Measurements from ENCODE around the gene FAM217B. TPM values are rescaled to one million over a fixed set of nuclear protein-coding genes. Genes with fewer than 3 reads are reported as not detected.

Gene FAM217B
- total RNA-seq, 1 donor from 2014 or later: 11.4 TPM

GRCh38 chr20:59962155-59962554 is 22.0 kb downstream of the FAM217B start:
- no peak for DNase-seq (ENCODE audit: low spot score)

GRCh38 chr20:59966428-59966827 is 26.2 kb downstream of the FAM217B start:
- no peak for DNase-seq (ENCODE audit: low spot score)
- Mint-ChIP-seq H3K4me3 (ENCODE audit: unreplicated experiment) (no peak overlapping the region), H3K27me3 (ENCODE audit: unreplicated experiment) (no peaks in the 10 kb centered on the region), H3K27ac (ENCODE audit: unreplicated experiment) (no peak overlapping the region), H3K9me3 (ENCODE audit: unreplicated experiment) (no peaks in the 10 kb centered on the region), H3K4me1 (ENCODE audit: unreplicated experiment) (no peaks in the 10 kb centered on the region), H3K36me3 (ENCODE audit: low read depth, unreplicated experiment) (no peaks in the 10 kb centered on the region)
- TF ChIP-seq, protein P1, sequence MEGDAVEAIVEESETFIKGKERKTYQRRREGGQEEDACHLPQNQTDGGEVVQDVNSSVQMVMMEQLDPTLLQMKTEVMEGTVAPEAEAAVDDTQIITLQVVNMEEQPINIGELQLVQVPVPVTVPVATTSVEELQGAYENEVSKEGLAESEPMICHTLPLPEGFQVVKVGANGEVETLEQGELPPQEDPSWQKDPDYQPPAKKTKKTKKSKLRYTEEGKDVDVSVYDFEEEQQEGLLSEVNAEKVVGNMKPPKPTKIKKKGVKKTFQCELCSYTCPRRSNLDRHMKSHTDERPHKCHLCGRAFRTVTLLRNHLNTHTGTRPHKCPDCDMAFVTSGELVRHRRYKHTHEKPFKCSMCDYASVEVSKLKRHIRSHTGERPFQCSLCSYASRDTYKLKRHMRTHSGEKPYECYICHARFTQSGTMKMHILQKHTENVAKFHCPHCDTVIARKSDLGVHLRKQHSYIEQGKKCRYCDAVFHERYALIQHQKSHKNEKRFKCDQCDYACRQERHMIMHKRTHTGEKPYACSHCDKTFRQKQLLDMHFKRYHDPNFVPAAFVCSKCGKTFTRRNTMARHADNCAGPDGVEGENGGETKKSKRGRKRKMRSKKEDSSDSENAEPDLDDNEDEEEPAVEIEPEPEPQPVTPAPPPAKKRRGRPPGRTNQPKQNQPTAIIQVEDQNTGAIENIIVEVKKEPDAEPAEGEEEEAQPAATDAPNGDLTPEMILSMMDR (IDR thresholded peaks at IDR 0.05; ENCODE audit: unreplicated experiment): no peak

More at GRCh38 chr20:59962155-59962554, 22.0 kb downstream of the FAM217B start:
- no peaks in the 10 kb centered on the region for H3K4me1 Mint-ChIP-seq (ENCODE audit: unreplicated experiment)
- no peak overlapping the region for H3K4me3 Mint-ChIP-seq (ENCODE audit: unreplicated experiment)
- no peaks in the 10 kb centered on the region for H3K36me3 Mint-ChIP-seq (ENCODE audit: low read depth, unreplicated experiment)
- TF ChIP-seq, protein P1 (IDR thresholded peaks at IDR 0.05; ENCODE audit: unreplicated experiment): no peak
- H3K27ac Mint-ChIP-seq (ENCODE audit: unreplicated experiment): no peak overlapping the region
- H3K9me3 Mint-ChIP-seq (ENCODE audit: unreplicated experiment): no peaks in the 10 kb centered on the region
- H3K27me3 Mint-ChIP-seq (ENCODE audit: unreplicated experiment): peaks cover 1% of the 10 kb centered on the region

- Mint-ChIP-seq H3K36me3 (ENCODE audit: low read depth, unreplicated experiment) (no peaks in the 10 kb centered on the region), H3K4me1 (ENCODE audit: unreplicated experiment) (no peaks in the 10 kb centered on the region), H3K9me3 (ENCODE audit: unreplicated experiment) (no peaks in the 10 kb centered on the region), H3K4me3 (ENCODE audit: unreplicated experiment) (no peak overlapping the region), H3K27ac (ENCODE audit: unreplicated experiment) (no peak overlapping the region), H3K27me3 (ENCODE audit: unreplicated experiment) (peaks cover under 1% of the 10 kb centered on the region)
- TF ChIP-seq, protein P1 (IDR thresholded peaks at IDR 0.05; ENCODE audit: unreplicated experiment): no peak
- no peak for DNase-seq (ENCODE audit: low spot score)
These were observed 31.2 kb downstream of the FAM217B start for GRCh38 chr20:59971428-59971827.

DNA sequence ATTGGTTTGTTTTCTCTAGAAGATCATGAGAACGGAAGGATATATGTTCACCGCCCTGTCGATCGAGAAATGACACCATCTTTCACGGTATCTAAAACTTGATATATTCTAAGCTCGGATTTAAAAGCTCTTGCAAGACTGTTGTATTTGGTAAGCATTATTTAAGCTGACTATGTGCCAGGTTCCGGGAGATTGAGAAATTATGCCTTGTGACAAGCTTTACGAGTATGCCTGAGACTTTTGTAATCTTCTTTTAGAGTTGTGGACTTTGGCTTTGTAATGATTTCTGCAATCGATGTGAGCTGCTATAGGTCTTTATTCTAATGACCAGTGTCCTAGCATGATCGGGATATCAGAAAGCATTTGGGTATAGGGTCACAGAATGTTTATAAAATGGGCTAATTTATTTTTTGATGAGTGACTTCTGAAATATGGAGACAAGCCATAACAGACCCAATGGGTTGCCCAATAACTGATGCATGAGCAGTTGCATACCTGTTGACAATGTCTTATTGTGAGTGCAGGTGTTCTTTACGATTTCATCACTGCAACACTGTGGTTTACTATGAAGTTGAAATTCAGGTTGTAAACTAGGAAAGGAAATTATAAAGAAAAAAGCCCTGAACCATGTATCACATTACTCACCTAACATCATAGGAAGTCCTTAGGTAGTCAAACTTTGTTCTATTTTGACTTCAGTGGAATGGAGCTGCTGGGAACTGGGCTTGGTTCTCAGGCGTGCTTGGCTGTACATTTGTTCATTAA is 32.0 kb downstream of the FAM217B start:
- TF ChIP-seq, protein P1 (IDR thresholded peaks at IDR 0.05; ENCODE audit: unreplicated experiment): no peak
- no peak overlapping the region for H3K27ac Mint-ChIP-seq (ENCODE audit: unreplicated experiment)
- peaks cover 2% of the 10 kb centered on the region for H3K27me3 Mint-ChIP-seq (ENCODE audit: unreplicated experiment)
- no peak overlapping the region for H3K4me3 Mint-ChIP-seq (ENCODE audit: unreplicated experiment)
- H3K4me1 Mint-ChIP-seq (ENCODE audit: unreplicated experiment): no peaks in the 10 kb centered on the region
- no peak for DNase-seq (ENCODE audit: low spot score)
- H3K9me3 Mint-ChIP-seq (ENCODE audit: unreplicated experiment): no peaks in the 10 kb centered on the region
- H3K36me3 Mint-ChIP-seq (ENCODE audit: low read depth, unreplicated experiment): no peaks in the 10 kb centered on the region

- H3K36me3 Mint-ChIP-seq (ENCODE audit: low read depth, unreplicated experiment): no peaks in the 10 kb centered on the region
- no peak overlapping the region for H3K27ac Mint-ChIP-seq (ENCODE audit: unreplicated experiment)
- TF ChIP-seq, protein P1 (IDR thresholded peaks at IDR 0.05; ENCODE audit: unreplicated experiment): no peak
- H3K27me3 Mint-ChIP-seq (ENCODE audit: unreplicated experiment): peaks cover 2% of the 10 kb centered on the region
- no peaks in the 10 kb centered on the region for H3K4me1 Mint-ChIP-seq (ENCODE audit: unreplicated experiment)
- no peak for DNase-seq (ENCODE audit: low spot score)
- no peaks in the 10 kb centered on the region for H3K9me3 Mint-ChIP-seq (ENCODE audit: unreplicated experiment)
- no peak overlapping the region for H3K4me3 Mint-ChIP-seq (ENCODE audit: unreplicated experiment)
These were observed 36.1 kb downstream of the FAM217B start for GRCh38 chr20:59976156-59976782.
